Activated effector memory CD4-positive, alpha-beta T cell treated with Interleukin-2 at 50 U/mL for 16 hours (primary cell): Measurements from ENCODE around the gene RALGAPB.
"Not testable (repeated sequence)": the region's sequence is repeated elsewhere in the genome, so short reads cannot be mapped to it uniquely, and the experiment has no call there.

Source experiments
- DNase-seq: peaks from one replicate; pipeline ENCODE4 v3.0.0-alpha.2; 2020

The RALGAPB gene

DNA sequence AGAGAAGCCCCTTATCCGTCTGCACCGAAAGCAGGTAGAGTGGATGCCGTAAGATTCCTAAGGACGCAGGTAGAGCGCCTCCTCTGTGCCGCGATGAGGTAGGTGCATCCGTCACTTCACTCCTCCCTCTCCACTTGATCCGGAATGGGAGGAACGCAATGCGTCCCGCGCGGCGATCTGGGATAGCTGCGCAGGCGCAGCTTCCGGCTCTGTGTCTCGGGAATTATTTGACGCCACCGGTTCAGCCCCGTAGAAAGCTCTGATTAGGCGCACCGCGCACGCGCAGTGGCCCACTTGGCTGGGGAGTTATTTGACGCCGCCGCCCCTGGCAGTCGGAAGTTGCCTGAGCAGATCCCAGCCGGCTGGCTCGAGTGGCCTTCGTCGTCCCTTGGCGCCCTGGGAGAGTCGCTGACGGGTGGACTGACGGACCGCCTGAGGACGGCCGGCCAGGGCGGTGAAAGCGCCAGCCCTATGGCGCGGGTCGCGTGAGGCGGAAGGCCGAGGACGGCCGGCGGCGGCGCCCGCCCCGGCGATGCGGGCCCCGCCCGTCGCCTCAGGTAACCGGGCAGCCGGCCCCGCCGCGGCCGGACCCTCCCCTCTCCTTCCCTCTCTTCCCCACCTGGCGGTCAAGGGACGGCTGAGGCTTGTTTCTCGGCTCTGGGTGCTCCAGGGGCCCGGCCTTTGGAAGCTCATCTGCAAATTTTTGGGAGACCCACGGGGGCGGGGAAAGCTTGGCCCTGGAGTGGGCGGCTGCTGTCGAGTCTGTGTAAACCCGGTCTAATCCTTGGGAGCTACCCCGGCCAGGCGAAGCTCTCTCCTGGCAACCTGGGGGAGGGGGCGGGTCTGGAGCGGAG, at the start of gene RALGAPB:
TSS of gene RALGAPB (plus strand) at position 331 of the 854 bp plus-strand sequence. CDS start 15,590 bp downstream, outside the sequence.
- peak; percentile 97 for DNase-seq

DNA sequence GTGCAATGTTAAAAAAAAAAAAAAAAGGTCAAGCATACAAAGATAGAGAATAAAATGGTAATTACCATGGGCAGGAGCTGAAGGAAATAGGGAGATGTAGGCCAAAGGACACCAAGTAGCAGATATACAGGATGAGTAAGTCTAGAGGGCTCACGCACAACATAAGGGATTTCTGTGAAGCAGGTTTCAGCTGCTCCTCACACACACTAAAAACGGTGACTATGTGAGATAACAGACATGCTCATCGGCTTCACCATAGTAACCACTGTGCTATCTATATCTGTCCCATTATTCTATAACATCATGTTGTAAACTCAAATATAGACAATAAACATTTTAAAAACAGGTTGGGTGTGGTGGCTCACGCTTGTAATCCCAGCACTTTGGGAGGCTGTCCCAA, 49.1 kb upstream of the RALGAPB start:
- DNase-seq: no peak

DNA sequence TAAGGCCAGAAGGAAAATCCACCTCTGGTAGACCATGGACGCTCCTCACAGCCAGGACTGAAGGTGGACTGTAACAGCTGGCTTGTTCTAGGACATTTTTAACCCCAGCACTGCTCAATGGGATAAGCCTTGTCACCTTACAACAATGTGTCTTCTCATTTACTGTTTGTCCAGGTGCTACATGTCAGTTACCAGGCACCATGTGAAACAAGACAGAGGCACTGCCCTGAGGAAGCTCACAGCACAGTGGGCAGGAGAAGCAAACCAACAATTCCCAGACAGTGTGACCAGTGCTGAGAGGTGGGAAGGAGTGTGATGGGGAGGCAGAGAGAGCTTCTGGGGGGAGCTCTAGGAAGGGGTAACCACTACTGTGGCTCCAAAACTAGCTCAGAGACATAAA, 48.2 kb upstream of the RALGAPB start:
- no peak for DNase-seq

DNA sequence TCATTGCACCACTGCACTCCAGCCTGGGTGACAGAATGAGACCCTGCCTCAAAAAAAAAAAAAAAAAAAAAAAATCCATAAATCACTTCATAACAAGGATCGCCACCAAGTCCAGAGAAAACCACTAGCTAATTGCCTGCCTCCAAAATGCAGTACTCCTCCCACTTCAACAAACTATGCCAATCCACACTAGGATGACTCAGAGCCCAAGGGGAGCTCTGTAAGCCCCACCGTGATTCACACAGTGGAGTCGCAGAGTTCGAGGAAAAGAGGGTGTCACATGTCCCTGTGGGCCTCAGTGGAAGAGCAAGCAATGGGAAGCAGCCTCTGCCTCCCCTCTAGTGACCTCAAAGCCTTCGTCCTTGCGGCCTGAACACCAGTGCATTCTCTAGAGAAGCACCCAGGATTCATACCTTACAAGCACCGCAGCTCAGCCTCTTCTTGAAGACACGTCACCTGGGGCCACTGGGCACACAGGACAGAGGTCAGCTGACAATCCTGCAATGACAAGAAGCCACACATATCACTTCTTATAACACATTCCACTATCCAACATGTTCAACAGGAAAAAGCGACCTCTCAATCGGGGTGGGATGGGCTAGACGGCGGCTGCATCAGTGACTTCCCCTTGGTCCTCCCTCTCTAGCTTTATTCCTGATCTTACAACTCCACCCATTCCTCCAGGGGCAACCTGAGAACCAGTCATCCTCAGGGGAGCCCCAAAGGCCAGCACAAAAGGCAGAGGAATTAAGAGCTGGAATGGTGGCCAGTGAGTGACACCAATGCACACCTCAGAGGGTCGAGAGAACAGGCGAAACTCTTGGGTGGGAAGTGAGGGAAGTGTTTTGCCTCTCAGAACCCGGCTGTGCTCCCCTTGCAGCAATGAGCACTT, 46.4 kb upstream of the RALGAPB start:
- no peak for DNase-seq

DNA sequence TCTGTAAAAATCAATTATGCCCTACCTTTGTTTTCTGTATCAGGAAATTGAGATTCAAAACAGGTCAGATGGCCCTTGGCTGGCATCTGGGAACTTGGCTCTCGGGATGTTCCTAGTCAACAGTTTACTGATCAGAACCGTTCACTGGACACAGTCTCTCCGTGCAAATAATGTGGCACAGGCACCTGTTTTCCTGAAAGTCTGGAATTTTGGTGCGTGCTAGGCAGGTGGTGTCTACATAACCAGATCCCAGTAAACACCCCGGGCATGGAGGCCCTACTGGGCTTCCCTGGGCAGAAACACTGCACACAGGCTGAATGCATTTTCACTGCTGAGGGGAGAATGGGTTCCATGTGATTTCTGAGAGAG, 45.0 kb upstream of the RALGAPB start:
- no peak for DNase-seq

DNA sequence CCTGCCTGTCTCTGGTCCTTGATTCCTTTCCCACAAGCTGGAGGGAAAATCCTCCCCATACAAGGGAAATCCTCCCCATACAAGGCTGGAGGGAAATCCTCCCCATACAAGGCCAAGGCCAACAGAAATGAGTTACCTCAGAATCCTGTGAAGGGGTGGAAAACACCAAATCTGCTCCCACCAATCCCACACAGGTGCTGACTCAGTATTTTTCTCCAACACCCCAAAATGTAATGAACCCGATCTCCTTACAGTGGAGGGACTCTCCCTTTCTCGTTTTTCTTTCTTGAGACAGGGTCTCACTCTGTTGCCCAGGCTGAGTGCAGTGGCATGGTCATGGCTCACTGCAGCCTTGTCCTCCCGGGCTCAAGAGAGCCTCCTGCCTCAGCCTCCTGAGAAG, 43.8 kb upstream of the RALGAPB start:
- DNase-seq: no peak

DNA sequence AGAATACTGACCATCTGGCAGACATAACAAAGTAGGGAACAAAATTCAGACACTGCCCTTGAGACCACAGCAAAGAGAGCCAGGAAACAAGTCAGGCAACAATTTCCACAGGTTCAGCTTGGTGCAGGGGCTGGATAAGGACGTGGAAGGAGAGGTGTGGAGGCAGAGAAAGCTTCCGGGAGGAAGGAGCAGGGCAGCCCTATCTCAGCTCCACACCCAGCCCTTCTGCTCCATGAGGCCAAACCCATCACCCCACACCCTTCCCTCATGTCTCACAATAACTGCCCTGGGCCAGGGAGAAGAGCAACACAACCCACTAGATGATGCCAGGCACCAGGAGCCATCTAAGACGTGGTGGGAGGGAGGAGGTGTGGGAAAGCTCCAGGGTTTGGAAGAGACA, 43.3 kb upstream of the RALGAPB start:
- DNase-seq: no peak

DNA sequence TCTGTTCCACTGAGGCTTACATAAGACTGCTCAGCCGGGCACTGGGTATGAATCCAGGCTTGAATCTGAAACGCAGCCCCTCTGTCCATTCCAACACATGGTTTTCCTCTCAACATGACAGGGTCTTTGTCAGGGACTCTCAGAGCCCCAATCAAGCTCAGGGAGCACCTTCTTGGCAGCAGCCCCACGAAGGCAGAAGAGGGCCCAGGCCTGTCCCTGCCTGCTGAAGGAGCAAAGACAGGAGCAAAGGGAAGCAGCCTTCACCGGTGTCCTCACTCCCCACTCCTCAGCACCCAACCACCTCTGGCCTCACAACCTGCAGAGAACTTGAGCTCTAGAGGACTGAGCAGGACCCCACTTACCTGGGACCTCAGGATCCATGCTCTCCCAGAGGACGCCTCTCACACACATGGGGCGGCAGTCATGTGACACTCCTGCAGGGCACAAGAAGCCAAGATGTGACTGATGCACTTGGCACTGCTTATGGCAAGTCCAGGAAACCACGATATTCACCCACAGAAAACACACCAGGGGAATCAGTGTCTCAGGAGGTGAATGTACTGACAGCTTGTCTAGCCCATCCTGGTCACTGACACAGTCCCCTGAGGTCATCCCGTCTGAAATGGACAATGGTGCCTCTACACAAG, 41.8 kb upstream of the RALGAPB start:
- DNase-seq: no peak

DNA sequence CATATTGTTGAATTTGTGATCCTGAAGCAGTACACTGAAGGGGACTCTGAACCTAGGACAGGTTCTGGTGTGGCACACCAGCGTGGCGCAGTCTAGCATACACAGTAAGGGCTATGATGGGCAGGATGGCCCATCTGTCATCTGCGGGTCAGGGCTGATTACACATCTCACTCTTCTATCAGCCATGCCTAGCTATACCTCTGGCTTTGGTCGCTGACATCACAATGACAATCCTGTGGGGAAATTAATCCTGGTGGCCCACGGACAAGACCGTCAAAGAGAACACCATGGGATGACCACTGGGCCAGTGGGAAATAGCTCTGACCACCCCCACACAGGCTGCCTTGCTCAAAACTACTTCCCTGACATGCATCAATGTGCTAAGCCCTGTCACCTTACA, 40.4 kb upstream of the RALGAPB start:
- no peak for DNase-seq

DNA sequence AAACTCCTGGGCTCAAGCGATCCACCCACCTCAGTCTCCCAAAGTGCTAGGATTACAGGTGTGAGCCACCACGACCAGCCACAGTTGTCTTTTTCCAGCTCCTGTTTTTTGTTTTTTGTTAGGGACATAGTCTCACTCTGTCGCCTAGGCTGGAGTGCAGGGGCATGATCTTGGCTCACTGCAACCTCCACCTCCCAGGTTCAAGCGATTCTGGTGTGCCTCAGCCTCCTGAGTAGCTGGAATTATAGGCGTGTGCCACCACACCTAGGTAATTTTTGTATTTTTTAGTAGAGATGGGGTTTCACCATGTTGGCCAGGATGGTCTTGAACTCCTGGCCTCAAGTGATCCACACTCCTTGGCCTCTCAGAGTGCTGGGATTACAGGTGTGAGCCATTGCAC, 39.8 kb upstream of the RALGAPB start:
- DNase-seq: not testable (repeated sequence)

DNA sequence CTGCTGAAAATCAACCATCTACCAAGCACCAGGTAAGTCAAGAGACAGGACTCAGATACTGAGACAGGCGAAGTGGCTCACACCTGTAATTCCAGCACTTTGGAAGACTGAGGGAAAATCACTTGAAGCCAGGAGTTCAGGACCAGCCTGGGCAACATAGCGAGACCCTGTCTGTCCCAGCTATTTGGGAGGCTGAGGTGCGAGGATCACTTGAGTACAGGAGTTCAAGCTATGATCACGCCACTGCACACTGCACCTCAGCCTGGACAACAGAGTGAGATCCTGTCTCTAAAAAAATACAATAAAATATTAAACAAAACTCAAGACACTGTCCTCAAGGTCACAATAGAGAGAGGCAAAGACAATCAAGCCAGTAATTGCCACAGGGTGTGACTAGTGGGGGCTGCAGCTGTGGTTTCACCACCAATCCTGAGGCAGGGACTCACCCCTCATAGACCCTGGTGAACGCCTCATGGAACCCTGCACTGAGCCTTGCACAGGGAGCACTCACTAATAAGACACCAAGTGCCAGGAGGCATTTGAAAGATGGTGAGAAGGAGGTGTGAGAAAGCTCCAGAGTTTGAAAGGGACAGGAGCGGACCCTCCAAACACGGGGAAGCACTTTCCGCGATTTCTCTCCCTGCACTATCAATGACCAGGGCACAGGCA, 39.2 kb upstream of the RALGAPB start:
- no peak for DNase-seq

DNA sequence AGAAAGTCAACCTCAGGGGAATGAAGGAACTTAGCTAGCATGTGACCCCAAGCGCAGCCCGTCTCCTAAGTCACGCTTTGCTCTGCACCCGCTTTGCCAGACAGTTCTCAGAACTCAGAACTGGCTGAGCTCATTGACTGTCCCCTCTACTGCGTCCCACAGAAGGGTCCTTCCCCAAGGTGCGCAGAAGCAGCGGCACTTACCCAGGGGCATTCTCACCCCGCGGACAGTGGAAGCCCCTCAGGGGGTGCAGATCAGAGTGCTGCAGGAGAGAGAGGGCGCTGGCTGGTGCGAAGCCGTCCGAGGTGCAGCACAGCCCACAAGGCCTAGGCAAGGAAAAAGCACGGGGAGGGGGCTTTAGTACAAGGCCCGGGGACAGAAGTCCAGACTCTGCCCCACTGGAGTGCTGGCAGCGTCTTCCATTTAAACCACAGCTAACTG, 38.3 kb upstream of the RALGAPB start:
- DNase-seq: peak; percentile 21

DNA sequence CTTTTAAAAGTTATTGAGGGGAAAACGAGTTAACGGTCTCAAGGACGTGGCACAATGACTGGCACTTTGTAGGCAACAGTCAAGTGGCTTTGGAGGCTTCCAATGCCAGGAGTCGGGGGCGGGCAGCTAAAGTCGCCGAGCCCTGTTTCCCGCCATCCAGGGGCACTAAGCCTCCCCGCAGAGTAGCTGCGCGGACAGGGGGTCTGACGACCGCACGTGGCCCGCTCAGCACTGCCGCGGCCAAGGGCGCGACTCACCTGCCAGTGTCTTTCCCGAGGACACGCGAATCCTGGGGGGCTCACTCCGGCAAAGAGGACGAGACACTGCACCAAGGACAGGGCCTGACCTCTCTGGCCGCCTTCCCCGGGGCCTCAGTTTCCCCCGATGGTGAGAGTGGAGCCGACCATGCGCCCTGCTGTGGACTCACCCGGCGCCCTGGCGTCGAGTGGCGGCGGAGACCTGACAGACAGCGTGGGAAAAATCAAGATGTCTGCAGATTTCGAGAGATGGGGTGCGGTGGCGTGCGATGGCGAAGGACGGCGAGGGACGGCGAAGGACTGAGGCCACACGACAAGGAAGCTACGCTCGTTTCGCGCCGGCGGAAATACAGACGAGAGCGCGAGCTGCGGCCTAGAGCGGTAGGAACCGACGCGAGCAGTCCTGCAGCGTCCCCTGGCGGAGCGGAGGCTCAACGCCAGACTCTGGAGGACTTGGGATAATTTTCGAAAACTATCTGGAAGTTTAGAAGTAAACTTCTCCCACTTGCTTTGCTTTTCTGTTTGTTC, 37.7 kb upstream of the RALGAPB start, which contains the start of gene SNHG17:
TSS of gene SNHG17 (minus strand) at position 559 of the 785 bp plus-strand sequence.
- DNase-seq: peak; percentile 80

DNA sequence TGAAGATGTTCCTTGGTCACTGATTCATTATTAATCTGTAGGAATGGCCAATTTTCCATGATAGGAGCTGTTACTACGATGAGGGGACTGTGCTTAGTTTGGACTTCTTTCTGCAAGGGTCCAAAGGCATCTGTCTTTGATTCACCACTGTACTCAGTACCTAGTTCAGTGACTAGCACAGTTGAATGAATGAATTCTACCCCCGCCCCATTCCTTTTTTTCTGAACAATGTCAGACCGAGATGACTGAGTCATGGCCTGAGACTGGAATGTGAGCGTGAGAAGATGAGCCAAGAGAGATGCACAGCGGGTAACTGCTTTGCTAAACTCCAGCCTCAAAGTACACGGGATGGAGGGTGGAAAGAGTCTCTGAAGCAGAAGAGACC, 37.1 kb upstream of the RALGAPB start:
- DNase-seq: no peak

DNA sequence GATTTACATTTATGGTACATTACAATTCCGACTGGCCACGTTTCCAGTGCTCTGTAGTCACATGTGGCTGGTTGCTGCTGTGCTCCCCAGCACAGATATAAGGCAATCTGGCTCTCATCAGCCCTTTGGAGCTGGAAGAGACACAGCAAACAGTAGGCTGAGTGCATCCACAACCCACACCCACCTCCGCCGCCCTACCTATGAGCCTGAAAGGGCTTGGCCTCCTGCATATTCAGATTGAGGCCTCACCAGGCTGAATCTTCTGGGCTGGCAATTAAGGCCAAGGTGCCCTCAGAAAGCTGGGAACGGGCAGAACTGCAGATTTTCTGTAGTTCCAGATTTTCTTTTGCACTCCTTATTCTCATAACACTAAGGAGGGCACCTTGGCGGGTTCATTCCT, 34.8 kb upstream of the RALGAPB start:
- no peak for DNase-seq

DNA sequence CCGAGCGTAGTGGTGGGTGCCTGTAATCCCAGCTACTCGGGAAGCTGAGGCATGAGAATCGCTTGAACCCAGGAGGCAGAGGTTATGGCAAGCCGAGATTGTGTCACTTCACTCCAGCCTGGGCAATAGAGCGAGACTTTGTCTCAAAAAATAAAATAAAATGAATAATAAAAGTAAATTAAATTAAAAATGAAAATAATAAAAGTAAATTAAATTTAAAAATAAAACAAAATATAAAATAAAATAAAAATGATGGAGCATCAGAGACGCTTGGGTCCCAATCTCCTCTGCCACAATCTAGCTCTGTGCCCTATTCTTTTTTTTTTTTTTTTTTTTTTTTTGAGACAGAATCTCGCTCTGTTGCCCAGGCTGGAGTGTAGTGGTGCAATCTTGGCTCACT, 31.5 kb upstream of the RALGAPB start:
- not testable (repeated sequence) for DNase-seq

DNA sequence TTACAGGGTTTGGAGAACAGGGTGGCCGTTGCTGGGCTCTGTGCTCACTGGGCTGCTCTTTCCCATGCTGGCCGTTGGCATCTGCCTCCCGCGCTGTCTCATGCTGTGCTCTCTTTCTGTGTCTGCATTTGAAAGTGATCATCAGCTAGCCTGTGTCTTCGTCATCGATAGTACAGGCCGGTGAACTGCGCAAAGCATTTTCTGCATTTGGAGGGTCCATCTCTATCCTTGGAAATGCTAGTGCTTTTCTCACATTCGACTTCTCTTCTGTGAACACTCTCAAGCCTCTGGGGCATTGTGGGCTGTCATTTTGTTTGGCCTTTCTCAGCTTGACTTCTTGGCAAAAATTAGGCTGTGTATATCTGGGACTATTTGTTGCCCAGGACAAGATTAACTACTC, 30.7 kb upstream of the RALGAPB start:
- no peak for DNase-seq

DNA sequence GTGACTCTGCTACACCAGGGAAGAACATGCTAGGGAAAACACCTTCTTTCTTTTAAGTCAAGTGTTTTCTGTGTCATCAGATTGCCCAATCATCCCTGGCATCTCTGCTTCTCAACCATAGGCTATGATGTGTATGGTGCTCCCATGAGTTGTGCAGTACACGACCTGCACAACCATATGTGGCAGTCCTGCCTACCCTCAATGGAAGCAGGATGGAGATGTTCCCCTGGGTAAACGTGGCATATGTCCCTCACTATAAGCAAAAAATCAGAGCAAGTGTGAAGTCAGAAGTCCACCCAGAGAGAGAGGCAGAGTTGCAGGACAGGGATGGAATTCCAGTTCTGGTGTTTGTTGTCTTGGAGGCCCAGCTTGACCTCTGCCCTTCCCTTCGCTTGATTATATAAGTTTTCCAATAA, 27.3 kb upstream of the RALGAPB start:
- no peak for DNase-seq

DNA sequence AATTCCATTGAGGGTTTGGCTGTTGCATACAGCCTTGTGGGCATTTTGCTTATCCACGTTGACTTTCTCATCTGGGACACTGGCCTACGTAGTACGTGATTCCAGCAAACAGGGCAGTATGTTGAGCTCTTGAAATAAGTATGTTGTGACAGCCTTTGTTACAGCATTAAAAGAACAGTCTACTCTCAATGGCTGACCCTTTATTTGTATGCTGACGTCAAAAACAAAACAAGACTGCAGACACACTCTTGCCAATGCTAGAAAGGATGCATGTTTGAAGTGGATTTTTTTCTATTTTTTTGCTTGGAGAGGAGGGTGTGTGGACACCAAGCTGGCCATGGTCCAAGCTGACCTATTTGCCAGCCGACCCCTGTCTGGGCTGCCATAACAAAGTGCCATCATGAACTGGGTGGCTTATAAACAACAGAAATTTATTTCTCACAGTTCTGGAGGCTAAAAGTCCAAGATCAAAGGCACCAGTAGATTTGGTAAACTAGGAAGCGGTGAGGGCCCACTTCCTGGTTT, 26.7 kb upstream of the RALGAPB start:
- no peak for DNase-seq

DNA sequence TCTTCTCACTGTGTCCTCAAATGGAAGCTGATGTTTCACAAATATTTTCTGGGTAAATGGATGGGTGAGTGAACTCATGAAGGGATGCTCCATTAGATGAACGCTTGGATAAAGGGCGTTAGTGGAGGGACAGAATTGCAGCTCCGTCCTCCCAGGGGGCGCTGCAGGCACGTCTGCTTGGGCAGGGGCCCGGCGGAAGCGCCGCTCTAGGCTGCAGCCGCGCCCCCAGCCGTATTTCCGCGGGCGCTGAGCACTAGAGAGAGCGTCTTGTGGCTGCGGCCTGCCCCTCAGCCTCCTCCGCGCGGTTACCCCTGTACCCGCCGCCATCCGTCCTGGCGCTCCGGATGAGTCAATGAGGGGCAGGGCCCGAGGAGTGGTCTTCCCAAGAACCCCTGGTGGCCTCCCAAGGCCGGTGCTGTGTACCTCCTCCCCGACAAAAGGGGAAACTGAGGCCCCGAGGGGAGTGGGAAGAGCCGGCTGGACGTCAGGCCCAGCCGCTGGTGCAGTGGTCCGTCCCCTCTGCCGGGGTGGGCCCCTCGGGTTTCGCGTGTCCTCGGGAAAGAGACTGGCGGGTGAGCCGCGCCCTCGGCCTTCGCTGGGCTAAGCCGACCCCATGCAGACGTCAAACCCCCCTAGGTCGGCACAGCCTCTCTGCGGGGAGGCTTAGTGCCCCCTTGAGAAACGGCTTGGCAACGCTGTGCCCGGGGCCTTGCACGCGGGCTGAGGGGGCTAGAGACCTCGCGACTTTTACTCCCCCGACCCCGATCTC, 26.0 kb upstream of the RALGAPB start:
- DNase-seq: peak; percentile 86

DNA sequence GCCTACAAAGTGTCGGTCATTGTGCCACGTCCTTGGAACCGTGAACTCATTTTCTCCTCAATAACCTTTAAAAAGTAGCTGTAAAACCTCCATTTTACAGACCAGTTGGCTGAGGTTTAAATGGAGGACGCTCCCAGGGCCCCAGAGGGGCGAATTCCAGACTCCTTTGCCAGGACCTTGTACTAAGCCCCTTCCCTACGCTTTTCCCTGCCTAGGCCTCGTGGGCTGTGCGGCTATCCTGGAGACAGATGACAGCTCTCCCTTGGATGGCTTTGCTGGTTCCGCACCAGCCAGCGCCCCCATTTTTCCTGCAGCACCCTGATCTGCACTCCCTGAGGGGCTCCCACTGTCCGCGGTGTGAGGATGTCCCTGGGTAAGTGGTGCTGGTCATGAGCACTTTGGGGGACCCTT, 25.4 kb upstream of the RALGAPB start:
- DNase-seq: no peak
